Stimulated activated CD8-positive, alpha-beta memory T cell treated with anti-CD3 and anti-CD28 coated beads, Interleukin-4, amount 100 ng/mL, for 4 hours (primary cell): ENCODE results near the gene CLEC10A.
"Not testable (repeated sequence)": the region's sequence is repeated elsewhere in the genome, so short reads cannot be mapped to it uniquely, and the experiment has no call there.

ENCODE experiments used
- DNase-seq, 2 donors: peaks; one replicate each; pipeline ENCODE4 v3.0.0-alpha.2; 2020; ENCODE audit warnings: low read depth in 2 of 2, low spot score in 1 of 2

The CLEC10A gene, protein sequence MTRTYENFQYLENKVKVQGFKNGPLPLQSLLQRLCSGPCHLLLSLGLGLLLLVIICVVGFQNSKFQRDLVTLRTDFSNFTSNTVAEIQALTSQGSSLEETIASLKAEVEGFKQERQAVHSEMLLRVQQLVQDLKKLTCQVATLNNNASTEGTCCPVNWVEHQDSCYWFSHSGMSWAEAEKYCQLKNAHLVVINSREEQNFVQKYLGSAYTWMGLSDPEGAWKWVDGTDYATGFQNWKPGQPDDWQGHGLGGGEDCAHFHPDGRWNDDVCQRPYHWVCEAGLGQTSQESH

DNA sequence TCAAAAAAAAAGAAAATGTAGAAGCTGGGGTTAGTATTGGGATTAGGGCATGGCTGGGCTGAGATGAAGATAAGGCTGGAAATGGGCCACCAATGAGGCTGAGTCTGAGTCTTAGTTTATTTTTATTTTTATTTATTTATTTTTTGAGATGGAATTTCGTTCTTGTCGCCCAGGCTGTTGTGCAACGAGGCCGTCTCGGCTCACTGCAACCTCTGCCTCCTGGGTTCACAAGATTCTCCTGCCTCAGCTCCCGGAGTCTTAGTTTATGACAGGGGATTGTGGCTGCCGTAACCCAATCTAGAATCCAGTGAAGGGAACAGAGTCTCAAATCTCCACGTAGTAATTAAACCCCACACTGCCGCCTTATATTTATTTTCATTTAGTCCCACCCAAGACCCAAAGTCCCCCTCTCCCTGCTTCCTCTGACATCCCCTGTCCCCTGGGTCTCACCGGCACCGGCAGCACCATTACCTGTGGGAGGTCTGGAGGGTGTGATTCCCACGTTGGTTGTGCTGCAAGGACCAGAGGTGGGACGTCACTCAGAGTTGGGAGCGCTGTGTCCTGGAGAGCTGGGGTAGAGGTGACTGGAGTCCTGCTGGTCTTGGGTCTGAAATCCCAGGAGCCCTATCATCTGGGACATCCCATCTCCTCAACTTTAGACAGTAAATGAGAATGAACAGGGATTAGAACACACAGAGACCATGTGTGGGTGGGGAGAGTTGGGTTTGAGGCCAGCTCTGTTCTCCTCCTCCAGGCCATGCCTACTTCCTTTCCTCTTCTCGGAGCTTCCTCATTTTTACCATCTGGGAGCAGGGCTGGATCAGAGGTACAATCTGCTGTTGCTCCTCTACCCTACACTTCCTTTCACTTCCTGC is at the start of gene CLEC10A:
TSS of gene CLEC10A (minus strand) at position 671 of the 875 bp plus-strand sequence. CDS start 1,439 bp downstream, outside the sequence.
- no peak for DNase-seq

DNA sequence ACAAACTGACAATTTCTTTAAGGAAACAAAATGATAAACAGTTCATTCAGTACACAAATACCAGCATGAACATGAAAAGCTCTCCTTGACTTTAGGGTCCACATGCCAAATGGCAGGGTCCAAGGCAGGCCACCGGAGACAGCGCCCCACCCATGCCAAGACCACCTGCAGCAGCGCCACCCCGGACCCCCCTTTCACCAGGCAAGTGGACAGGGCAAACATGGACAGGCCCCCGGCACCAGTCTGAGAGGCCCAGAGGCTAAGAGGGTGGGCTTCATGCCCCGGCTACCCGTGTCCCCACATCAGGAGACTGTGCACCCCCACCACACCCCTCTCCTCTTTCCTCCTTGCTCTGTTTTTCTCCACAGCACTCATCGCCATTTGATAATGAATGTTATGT is 49.3 kb upstream of the CLEC10A start:
- DNase-seq: no peak

DNA sequence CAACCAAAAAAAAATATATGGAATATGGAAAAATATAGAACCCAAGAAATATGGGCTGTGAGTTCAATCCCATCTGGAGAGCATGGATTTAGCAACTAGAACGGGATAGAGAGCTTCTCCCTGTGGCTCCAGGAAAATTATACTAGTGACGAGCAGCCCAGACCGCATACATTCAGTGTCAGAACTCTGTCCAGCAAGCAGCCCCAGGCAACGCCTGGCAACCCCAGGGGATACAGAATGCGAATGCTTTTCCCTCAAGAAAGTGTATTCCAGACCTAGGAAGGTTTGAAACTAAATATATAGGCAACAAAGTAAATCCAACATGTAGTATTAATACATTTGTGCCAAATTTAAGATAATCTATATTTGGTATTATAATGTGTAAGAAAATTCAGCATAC is 48.1 kb upstream of the CLEC10A start:
- DNase-seq: no peak

DNA sequence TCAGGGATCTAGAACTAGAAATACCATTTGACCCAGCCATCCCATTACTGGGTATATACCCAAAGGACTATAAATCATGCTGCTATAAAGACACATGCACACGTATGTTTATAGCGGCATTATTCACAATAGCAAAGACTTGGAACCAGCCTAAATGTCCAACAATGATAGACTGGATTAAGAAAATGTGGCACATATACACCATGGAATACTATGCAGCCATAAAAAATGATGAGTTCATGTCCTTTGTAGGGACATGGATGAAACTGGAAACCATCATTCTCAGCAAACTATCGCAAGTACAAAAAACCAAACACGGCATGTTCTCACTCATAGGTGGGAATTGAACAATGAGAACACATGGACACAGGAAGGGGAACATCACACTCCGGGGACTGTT is 47.5 kb upstream of the CLEC10A start:
- DNase-seq: not testable (repeated sequence)

DNA sequence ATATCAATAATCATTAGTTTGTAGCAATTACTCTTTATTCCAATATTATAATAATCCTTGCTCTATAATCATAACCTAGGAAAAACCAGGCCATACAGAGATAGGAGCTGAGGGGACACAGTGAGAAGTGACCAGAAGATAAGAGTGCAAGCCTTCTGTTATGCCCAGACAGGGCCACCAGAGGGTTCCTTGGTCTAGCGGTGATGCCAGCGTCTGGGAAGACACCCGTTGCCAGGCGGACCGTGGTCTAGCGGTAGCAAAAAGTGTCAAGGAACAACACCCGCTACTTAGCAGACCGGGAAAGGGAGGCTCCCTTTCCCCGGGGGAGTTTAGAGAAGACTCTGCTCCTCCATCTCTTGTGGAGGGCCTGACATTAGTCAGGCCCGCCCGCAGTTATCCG is 46.3 kb upstream of the CLEC10A start:
- DNase-seq: not testable (repeated sequence)

DNA sequence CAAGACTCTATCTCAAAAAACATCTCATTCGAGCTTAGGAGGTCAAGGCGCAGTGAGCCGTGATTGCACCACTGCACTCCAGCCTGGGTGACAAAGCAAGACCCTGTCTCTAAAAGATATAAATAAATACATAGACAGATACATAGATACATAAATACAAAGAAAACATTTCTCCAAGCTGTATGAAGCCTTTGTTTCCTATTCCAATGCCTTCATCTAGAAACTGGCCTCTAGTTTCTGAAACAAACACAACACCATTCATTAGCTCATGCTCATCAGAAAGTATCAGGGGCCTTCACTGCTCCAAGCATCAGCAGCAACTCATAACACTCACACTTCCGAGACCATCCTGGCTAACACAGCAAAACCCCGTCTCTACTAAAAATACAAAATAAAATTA is 44.9 kb upstream of the CLEC10A start:
- DNase-seq: no peak

DNA sequence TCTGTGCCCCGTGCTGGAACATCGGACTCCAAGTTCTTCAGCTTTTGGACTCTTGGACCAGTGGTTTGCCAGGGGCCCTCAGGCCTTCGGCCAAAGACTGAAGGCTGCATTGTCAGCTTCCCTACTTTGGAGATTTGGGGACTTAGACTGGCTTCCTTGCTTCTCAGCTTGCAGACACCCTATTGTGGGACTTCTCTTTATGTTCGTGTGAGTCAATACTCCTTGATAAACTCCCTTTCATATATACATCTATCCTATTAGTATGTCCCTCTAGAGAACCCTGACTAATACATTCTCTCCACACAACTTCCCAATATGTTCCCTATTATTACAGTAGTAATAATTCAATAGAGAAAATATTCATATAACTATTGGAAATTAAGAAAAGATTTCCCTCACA is 43.8 kb upstream of the CLEC10A start:
- DNase-seq: no peak

DNA sequence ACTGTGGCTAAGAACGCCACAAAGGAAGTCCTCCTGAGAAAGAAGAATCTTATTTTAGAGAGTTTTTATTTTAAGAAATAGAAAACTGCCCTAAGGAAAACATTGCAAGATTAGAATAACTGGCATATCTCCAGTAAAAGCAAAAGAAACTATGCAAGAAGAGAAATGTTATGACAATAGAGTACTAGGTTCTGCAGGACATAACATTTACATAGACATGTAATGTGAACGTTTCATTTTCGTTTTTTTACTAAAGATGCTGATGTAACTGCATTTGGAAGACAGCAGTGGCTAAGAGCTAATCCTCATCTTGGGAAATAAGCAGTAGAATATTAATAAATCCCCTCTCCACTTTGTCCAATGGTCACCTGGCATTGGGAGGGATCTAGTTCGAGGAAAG is 42.3 kb upstream of the CLEC10A start:
- DNase-seq: no peak

DNA sequence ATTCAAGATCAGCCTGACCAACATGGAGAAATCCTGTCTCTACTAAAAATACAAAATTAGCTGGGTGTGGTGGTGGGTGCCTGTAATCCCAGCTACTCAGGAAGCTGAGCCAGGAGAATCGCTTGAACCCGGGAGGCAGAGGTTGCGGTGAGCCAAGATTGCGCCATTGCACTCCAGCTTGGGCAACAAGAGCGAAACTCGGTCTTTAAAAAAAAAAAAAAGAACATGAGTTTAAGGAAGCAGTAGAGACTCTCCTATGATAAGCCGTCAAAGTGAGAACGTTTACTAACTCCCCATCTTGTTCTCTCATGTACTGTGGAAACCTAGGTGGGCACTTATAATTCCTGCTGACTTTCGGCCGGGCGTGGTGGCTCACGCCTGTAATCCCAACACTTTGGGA is 40.6 kb upstream of the CLEC10A start:
- not testable (repeated sequence) for DNase-seq

DNA sequence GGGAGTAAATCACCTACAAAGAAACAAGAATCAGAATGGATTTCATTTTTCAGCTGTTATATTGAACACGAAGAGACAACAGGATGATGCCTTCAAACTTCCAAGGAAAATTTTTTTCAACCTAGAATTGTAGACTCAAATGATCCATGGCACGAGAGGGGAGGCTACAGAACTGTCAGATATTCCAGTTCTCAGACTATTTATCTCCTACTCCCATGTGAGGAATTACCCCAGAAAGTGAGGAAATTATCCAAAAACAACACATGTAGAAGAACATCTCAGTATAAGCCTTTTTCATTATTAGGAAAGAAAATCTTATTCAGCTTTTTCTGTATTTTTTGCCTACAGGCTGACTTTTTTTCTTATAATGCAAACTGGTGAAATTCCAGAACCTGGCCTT is 40.1 kb upstream of the CLEC10A start:
- no peak for DNase-seq

DNA sequence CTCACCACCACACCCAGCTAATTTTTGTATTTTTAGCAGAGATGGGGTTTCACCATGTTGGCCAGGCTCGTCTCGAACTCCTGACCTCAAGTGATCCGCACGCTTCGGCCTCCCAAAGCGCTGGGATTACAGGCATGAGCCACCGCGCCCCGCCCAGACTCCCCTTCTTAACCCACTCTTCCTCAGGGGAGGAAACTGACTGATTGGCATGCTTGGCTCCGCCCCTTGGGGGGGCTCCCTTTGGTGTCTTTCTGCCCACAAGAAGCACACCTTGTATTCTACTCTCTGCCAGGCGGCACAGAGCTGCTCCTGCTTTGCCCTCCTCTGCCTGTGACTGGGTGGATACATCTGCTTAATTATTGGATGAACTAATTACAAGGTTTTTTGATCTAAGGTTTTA is 39.3 kb upstream of the CLEC10A start:
- DNase-seq: no peak

DNA sequence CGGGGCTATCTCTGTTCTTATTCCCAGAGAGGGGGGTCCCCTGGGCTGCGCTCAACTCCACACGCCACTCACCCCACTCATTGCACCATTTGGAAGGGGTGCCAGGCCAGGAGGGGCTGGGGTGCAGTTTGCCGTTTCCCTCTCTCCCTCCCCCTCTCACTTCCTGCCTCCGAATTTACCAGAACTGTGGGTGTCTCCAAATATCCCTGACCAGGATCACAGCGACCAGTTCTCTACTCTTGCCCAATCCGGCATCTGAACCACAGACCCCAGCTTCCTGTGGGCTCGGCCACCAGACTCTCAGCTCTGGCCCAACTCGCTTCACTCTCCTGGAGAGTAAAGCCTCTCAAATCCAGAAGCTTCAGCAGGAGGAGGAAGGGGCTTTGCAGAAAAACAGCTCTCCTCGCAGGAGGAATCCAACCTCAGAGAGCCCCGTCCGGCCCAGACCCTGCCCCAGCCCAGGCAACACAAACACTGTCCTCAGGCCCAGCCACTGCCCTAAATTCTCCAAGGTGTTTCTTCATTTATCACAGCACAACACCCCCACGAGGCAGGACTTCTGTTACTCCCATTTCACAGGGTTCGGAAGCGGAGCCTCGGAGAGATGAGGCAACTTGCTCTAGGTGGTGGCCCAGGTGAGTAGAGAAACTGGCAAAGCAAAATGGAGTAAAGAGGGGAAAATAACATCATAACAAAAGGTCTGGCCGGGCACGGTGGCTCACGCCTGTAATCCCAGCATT is 35.0 kb upstream of the CLEC10A start:
- DNase-seq: no peak

DNA sequence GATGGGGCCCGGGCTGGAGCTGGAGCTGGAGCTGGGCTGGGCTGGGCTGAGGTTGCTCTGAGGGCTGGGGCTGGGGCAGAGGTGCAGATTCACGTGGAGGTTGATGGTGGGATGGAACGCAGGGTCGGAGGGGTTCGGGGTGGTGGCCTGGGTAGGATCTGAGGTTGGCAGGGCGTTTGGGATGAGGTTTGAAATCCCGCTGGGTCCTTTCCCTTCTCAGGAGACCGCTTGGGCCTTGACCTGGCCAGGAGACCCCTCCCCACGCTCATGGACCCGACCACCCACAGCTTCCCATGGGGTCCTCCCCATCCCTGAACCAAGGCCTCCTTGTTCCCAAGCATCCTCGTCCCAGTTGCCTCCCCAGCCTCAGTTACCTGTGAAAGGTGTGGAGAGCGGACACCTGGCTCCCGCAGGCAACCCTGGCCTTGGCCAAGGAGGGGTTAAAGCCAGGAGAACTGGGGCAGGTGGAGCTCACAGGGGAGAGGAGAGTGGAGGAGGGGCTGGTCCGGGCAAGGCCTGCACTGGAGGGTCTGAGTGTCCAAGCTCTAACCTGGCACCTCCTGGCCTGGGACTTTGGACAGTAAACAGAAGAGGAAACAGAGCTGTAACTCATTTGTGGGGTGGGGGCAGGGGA is 34.3 kb upstream of the CLEC10A start, which contains the start of gene ASGR2:
TSS of gene ASGR2 (minus strand) at position 582 of the 634 bp plus-strand sequence. CDS start 582 bp downstream, outside the sequence.
- no peak for DNase-seq

DNA sequence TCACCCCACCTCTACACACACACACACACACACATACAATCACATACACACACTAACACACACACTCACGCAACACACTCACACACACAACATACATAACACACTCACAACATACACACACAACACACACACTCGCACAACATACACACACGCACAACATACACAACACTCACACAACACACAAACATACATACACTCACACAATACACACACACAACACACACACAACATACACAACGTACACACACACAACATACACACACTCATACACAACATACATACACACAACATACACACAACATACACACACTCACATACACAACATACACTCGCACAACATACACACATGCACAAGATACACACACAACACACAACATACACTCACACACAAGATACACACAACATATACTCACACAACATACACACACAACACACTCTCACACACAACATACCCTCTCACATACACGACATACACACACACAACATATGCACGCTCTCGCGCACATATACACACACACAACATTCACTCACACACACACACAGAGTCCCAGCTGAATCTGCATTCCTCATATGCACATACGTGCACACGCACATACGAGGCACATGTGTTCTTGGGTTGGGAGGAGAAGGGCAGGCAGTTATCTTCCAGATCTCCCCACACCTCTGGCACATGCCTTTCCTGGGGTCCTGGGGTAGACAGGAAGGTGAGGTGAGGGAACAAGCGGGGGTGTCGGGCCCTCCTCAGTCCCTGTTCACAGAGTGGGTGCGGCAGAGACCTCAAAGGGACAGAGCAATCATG is 33.4 kb upstream of the CLEC10A start:
- no peak for DNase-seq

DNA sequence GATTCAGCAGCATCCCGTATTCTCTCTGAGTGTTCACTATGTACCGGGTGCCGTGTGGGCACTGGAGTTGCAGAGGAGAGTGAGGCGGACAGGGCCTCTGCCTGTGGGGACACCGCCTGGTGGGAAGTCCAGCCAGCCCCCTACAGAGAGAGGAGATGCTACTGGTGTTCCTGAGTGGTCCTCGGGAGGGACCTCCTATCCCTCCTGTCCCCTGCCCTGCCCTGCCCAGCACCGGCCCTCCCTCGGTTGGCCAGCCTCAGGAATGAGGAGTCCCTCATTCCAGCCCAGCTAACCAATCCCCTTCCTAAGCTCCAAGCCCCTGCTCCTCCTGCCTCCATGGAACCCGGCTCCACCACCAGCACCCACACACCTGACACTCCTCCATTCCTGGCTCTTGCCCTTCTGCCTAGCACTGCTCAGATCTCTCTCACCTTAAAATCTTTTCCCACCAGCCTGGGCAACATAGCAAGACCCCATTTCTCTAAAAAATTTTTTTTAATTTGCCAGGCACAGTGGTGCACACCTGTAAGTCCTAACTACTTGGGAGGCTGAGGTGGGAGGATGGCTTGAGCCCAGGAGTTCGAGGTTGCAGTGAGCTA is 32.6 kb upstream of the CLEC10A start:
- DNase-seq: no peak

DNA sequence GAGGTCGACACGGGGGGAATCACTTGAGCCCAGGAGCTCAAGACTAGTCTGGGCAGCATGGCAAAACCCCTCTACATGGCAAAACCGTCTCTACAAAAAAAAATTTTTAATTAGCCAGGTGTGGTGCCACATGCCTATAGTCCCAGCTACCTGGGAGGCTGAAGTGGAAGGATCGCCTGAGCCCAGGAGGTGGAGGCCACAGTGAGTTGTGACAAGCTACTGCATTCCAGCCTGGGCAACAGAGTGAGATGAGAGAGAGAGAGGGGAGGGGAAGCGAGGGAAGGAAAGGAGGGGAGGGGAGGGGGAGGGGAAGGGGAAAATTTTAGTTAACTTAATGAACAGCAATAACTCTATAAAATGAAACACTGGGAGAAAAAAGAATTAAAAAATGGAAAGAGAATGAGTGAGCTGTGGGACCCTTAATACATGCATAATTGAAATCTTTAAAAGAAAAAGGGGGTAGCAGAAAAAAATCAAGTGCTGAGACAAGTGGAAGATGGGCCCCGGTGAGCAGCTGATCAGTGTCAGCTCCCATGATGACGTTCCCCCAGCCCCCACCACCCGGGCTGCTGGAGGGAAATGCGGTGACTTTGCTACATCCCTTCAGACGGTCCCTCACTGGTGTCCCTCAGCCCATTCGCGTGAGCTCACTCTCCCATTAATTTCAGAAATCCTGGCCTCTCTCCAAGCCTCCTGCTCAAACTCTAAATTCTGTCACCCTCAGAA is 31.9 kb upstream of the CLEC10A start:
- DNase-seq: no peak

DNA sequence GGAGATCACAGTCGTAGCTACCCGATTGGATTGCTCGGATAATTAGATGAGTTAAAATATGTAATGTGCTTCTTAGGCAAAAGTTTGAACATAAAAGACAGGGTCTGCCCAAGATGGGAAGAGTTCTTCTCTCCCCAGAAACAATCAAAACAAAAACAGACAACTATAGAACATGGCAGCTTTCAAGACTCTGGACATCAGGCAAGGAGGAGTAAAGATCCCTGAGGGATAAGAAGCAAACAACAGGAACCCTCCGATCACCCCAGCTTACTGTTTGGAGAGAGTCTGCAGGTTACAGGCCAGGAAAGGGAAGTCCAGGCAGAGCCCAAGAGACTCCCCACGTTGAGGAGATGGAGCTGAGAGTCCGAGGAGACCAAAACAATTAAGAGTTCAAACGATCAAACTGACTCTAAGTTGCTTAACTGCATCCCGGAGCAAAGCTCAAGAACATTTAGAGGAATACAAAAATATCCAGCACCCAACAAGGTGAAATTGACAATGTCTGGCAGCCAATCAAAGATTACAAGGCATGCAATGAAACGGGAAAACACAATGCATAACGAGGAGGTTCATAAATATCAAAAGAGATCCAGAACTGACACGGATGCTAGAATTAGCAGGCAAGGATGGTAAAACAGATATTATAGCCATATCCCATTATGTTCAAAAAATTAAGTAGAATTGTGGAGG is 30.7 kb upstream of the CLEC10A start:
- DNase-seq: no peak

DNA sequence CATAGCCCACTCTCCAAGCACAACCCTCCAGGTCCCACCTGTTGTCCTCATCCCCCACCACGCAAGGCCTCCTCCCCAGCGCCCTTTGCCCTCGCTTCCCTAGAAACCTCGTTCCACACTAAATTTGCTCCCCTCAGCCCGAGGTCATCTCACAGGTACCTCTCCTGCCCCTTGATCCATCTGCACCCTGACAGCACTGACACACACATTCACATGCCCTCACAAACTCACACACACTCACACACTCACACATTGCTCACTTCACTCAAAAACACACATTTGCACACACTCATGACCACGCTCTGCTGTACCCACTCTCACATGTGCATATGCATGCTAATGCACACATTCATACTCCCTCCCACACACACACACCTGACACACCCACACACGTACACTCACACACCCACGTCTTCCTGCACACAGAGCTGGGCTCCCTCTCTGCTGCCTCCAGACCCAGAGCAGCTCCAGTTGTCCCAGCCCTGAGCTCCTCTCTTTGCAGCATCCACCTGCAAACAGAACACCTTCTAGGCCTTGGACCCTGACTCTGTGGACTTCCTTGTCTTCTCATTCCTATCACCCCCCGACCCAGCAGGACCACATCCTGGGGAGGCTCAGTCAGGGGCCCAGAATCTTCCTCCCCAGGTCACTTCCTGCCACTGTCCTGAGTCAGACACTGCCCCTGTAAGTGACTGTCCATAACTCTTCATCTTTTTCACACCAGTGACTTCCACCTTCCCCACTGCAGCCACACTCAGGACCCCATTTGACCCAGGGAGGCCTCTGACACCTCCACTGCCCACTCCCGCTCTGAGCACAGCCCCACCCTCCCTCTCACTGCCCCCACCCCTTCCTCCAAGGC is 29.6 kb upstream of the CLEC10A start:
- no peak for DNase-seq
